ENCODE results near the gene SPATS1.

GRCh38 chr6:44306710-44307109, 35.7 kb upstream of the SPATS1 start:
- TF ChIP-seq CTCF (IDR thresholded peaks at IDR 0.05; ENCODE audit: borderline replicate concordance, extremely low read depth, low read length, poor library complexity, severe bottlenecking) (no peak), EZH2 (IDR thresholded peaks at IDR 0.05; ENCODE audit: borderline replicate concordance, low read depth, low read length, severe bottlenecking) (no peak)

All from DND-41 (cell line).